LNCAP (cell line): ENCODE measurements around the gene KRT20.

Source experiments
- TF ChIP-seq, protein P1 (sequence below): fragments of 450-650 bp; IDR thresholded peaks from 2 replicates; pipeline ENCODE4 v1.5.1; 2017; ENCODE audit warnings: mild to moderate bottlenecking

The KRT20 gene

DNA sequence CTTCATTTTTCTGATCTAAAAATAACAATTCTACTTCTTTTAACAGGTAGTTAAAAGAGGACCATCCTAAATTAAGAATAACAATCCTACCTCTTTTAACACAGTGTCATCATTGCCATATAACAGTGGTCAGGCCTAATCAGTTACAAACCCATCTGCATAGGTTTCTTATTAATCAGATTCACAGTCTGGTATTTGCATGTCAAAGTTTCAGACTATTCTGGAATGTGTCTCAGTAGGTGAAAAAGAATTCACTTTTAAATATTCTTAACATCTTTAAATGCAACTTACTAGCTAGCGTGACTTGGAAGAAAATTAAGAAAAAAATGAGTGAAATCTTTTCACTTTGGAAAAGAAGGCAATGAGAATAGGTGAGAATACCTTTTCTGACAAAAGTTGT lies 11.2 kb downstream of the KRT20 start:
- TF ChIP-seq, protein P1, sequence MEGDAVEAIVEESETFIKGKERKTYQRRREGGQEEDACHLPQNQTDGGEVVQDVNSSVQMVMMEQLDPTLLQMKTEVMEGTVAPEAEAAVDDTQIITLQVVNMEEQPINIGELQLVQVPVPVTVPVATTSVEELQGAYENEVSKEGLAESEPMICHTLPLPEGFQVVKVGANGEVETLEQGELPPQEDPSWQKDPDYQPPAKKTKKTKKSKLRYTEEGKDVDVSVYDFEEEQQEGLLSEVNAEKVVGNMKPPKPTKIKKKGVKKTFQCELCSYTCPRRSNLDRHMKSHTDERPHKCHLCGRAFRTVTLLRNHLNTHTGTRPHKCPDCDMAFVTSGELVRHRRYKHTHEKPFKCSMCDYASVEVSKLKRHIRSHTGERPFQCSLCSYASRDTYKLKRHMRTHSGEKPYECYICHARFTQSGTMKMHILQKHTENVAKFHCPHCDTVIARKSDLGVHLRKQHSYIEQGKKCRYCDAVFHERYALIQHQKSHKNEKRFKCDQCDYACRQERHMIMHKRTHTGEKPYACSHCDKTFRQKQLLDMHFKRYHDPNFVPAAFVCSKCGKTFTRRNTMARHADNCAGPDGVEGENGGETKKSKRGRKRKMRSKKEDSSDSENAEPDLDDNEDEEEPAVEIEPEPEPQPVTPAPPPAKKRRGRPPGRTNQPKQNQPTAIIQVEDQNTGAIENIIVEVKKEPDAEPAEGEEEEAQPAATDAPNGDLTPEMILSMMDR, result no peak

DNA sequence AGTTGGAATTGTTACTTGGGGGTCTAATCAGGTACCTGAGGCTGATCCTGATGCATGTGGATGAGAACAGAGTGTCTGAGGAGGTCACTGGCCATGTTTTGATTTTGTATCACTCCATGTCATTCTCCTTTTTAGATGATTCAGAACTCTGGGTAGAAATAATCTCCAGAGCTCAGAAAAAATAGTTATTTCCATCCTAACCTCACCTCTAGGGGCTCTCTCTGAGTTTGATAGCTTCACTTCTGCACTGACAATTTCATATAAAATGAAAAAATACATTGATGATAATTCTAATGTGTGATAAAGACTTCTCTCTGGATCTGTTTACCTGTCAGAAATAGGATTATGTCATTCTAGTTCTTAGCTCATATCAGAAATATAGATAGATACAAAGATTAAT lies 11.8 kb downstream of the KRT20 start:
- TF ChIP-seq, protein P1, result no peak

DNA sequence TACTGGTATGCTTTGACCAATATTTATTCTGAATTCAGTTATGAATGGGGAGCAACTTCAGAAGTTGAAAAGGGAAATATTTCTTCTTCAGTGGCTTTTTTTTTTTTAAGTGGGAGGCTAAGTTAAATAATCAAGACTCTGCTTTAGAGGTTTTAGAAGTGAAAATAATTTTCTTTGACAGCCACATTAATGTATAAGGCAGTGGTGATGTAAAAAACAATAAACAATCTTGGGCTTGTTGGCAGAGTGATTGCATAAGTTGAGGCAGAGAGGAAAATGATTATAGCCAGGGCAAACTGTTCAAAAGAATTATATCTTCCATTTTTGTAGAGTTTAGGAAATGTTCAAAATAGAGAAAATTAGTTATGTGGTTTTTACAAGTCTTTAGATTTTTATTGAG lies 12.6 kb downstream of the KRT20 start:
- TF ChIP-seq, protein P1, result no peak

DNA sequence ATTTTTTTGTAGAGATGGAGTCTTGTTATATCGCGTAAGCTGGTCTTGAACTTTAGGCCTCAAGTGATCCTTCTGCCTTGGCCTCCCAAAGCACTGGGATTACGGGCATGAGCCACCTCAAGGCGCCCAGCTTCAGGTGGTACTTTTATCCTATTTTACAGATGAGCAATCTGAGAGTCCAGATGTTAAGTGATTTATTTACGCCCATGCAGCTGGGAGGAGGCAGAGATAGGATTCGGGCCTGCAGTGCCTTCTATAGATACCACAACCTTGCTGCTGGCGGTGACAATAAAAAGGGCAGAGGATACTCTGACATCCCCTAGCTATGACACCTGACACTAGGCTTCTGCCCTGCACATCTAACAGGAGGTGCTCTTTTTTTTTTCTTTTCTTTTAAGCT lies 13.7 kb downstream of the KRT20 start:
- TF ChIP-seq, protein P1, result no peak

DNA sequence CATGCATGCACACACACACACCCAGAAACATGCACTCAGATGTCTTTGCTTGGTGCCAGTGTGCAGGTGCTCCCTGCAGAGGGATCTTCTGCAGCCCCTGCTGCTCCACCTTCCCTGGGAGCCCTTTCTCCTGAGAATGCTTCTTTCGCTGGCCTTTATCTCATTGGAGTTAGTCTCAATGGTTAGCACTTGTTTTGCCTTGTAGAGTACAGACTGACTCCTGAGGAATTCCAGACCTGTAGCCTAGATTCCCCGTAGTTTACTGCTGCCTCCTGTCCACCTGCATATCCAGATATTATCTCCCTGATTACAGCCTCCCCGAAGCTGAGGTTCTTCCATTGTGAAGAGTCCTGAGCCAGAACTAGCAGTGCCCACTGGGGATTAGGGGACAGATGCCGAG lies 14.9 kb downstream of the KRT20 start:
- TF ChIP-seq, protein P1, result no peak

DNA sequence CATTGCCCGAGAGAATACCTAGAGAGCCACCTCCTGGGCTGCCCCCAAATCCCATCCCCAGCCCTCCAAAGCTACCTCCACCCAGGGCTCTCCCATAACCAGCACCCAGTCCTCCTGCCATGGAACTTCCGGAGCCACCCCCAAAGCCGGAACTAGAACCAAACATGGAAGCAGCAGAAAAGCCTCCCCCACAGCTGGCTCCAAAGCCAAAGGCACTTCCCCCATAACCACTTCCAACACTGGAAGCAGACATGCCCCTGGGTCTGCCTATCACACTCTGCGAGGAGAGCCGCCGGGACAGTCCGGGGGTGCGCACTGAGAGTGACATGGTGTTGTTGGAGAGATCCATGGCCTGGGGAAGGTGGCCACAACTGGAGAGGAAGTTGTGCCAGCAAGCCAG lies 18.2 kb downstream of the KRT20 start, which contains the start of gene KRT12:
Gene KRT12, minus strand, starts transcription at position 386 of the 400 bp plus-strand sequence. Its CDS starts 37 bp downstream, at position 349.
- TF ChIP-seq, protein P1, result no peak

DNA sequence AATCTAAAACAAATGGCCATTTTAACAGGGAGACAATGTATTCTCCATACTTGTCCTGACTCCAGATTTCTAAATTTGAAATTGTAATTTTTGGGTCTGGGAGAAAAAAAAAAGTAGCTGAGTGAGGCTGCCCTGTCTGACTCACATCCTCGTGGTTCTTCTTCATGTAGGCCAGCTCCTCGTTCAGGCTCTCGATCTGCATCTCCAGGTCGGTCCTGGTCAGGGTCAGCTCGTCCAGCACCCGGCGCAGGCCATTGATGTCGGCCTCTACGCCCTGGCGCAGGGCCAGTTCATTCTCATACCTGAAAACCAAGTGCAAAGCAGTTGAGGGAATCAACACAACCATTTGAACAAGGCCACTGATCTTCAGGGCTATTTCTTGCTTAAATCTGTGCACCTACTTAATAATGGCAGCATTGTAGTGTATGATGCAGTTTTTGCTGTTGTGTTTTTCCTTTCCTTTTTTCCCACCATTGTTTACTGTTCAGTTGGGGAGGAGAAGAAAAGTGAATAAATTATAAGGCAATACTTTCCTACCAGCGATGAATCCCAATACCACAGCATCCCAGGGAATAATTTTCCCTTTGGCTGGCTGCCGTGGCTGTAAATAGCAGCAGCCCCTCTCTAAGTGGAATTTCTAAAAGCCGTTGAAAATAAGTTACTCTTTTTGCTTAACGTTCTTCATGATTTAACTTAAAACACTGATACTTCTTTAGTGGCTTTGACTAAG lies 20.2 kb downstream of the KRT20 start:
- TF ChIP-seq, protein P1, result no peak
